IMR-90 (cell line): Measurements from ENCODE around the gene TRUB2. TPM values are rescaled to one million over a fixed set of nuclear protein-coding genes. Genes with fewer than 3 reads are reported as not detected.

Experiments used
- ATAC-seq: fragments of 200-7000 bp; cut with Tn5 transposase; 2 replicates; pipeline ENCODE4 v1.9.1; 2020; ENCODE audit warnings: low read depth, mild to moderate bottlenecking, moderate library complexity
- BruUV-seq: library from RNA; stranded (reverse); fragments of 400-500 nt; replicated peaks from 2 replicates; lab custom pipeline; 2021; lab: Mats Ljungman, UMichigan
- CTCF ChIA-PET: fragments of 300-600 bp; formaldehyde crosslinking; extraction: SDS; loops from one replicate; lab custom pipeline; 2021; ENCODE audit warnings: antibody characterized with exemption; lab: Yijun Ruan, JAX
- POLR2A ChIA-PET: fragments of 300-600 bp; sonication (Branson Sonifier 250); formaldehyde crosslinking; loops from one replicate; lab custom pipeline; 2022; ENCODE audit warnings: antibody characterized with exemption; ENCODE audit not compliant: unreplicated experiment; lab: Charles Lee
- DNase-seq: peaks from one replicate; pipeline ENCODE4 v3.0.0; 2013
- H2AFZ ChIP-seq: replicated peaks from 2 replicates; pipeline ENCODE3; 2013; ENCODE audit warnings: low read length, mild to moderate bottlenecking; ENCODE audit not compliant: poor library complexity
- H2AK5ac ChIP-seq: 2 replicates; pipeline ENCODE4 v1.6.1; 2013; ENCODE audit warnings: low read depth, low read length, inconsistent platforms
- H2AK9ac ChIP-seq: replicated peaks from 2 replicates; pipeline ENCODE3; 2013; ENCODE audit warnings: mild to moderate bottlenecking, low read depth, low read length, moderate library complexity; ENCODE audit not compliant: poor library complexity
- H2BK120ac ChIP-seq: 2 replicates; pipeline ENCODE4 v1.6.1; 2013; ENCODE audit warnings: low read depth, low read length, inconsistent platforms
- H2BK15ac ChIP-seq: 3 replicates; pipeline ENCODE4 v1.6.1; 2013; ENCODE audit warnings: low read depth, low read length, inconsistent platforms
- H2BK20ac ChIP-seq: 2 replicates; pipeline ENCODE4 v1.6.1; 2013; ENCODE audit warnings: low read depth, mild to moderate bottlenecking, inconsistent platforms, low read length, moderate library complexity
- H2BK5ac ChIP-seq: 2 replicates; pipeline ENCODE4 v1.6.1; 2013; ENCODE audit warnings: mild to moderate bottlenecking, low read depth, low read length, inconsistent platforms; ENCODE audit not compliant: poor library complexity, severe bottlenecking
- H3K14ac ChIP-seq: replicated peaks from 2 replicates; pipeline ENCODE4 v1.6.1; 2013; ENCODE audit warnings: low read depth, low read length, inconsistent platforms
- H3K18ac ChIP-seq: 2 replicates; pipeline ENCODE4 v1.6.1; 2013; ENCODE audit warnings: low read depth, low read length, control low read depth
- H3K23ac ChIP-seq: 2 replicates; pipeline ENCODE4 v1.6.1; 2013; ENCODE audit warnings: low read depth, low read length, inconsistent platforms
- H3K27ac ChIP-seq: 2 replicates; pipeline ENCODE4 v1.5.1; 2013; ENCODE audit warnings: mild to moderate bottlenecking, control low read depth, low read length; ENCODE audit not compliant: insufficient read depth
- H3K27me3 ChIP-seq: 2 replicates; pipeline ENCODE4 v1.6.1; 2013; ENCODE audit warnings: low read length; ENCODE audit not compliant: control insufficient read depth, insufficient read depth
- H3K36me3 ChIP-seq: 2 replicates; pipeline ENCODE4 v1.6.1; 2013; ENCODE audit warnings: low read length, mixed read lengths; ENCODE audit not compliant: control insufficient read depth, insufficient read depth
- H3K4ac ChIP-seq: 2 replicates; pipeline ENCODE4 v1.6.1; 2013; ENCODE audit warnings: low read depth, low read length, inconsistent platforms
- H3K4me1 ChIP-seq: 2 replicates; pipeline ENCODE4 v1.6.1; 2013; ENCODE audit warnings: low read length, mixed read lengths; ENCODE audit not compliant: control insufficient read depth, insufficient read depth
- H3K4me2 ChIP-seq: 2 replicates; pipeline ENCODE4 v1.6.1; 2013; ENCODE audit warnings: low read depth, mild to moderate bottlenecking, control low read depth, low read length, moderate library complexity
- H3K4me3 ChIP-seq: 2 replicates; pipeline ENCODE4 v1.5.1; 2013; ENCODE audit warnings: low read depth, mild to moderate bottlenecking, control low read depth, low read length, moderate library complexity; ENCODE audit not compliant: insufficient read depth
- H3K56ac ChIP-seq: 2 replicates; pipeline ENCODE4 v1.6.1; 2013; ENCODE audit warnings: low read length, inconsistent platforms; ENCODE audit not compliant: insufficient read depth; ENCODE audit errors: extremely low read depth
- H3K79me1 ChIP-seq, 2 experiments: 2 replicates each; pipeline ENCODE4 v1.6.1; 2013; ENCODE audit warnings: low read length in 2 of 2, inconsistent platforms in 1 of 2, low read depth in 1 of 2
- H3K9ac ChIP-seq: 2 replicates; pipeline ENCODE4 v1.6.1; 2013; ENCODE audit warnings: low read depth, low read length, control low read depth
- H3K9me1 ChIP-seq: 2 replicates; pipeline ENCODE4 v1.6.1; 2013; ENCODE audit warnings: low read length, inconsistent platforms; ENCODE audit not compliant: insufficient read depth
- H3K9me3 ChIP-seq: 2 replicates; pipeline ENCODE4 v1.6.1; 2013; ENCODE audit warnings: low read length; ENCODE audit not compliant: control insufficient read depth, insufficient read depth
- H4K20me1 ChIP-seq: 2 replicates; pipeline ENCODE4 v1.6.1; 2013; ENCODE audit warnings: low read length, inconsistent platforms; ENCODE audit not compliant: insufficient read depth
- H4K5ac ChIP-seq: 2 replicates; pipeline ENCODE4 v1.6.1; 2013; ENCODE audit warnings: mild to moderate bottlenecking, low read depth, low read length, control low read depth
- H4K8ac ChIP-seq, 2 experiments: 2 replicates each; pipeline ENCODE4 v1.6.1; 2013; ENCODE audit warnings: low read depth in 2 of 2, low read length in 2 of 2, control low read depth in 1 of 2, inconsistent platforms in 1 of 2
- H4K91ac ChIP-seq: 2 replicates; pipeline ENCODE4 v1.6.1; 2013; ENCODE audit warnings: low read depth, low read length, inconsistent platforms; ENCODE audit not compliant: insufficient read depth
- BHLHE40 ChIP-seq: fragments of 150-350 bp; IDR thresholded peaks from 2 replicates; pipeline ENCODE4 v1.6.1; 2016; ENCODE audit warnings: mild to moderate bottlenecking, low read depth, low read length
- CTCF ChIP-seq: conservative IDR thresholded peaks from 2 replicates; pipeline ENCODE4 v1.5.1; 2012; ENCODE audit warnings: mild to moderate bottlenecking, low read depth, low read length, improper control_type of control experiment
- FOS ChIP-seq: fragments of 150-350 bp; IDR thresholded peaks from 2 replicates; pipeline ENCODE4 v1.6.1; 2016; ENCODE audit warnings: low read depth, low read length
- MAFK ChIP-seq: IDR thresholded peaks from 2 replicates; pipeline ENCODE4 v1.6.1; 2012; ENCODE audit warnings: low read depth, low read length, improper control_type of control experiment
- MXI1 ChIP-seq: IDR thresholded peaks from 2 replicates; pipeline ENCODE4 v1.6.1; 2012; ENCODE audit warnings: low read depth, mild to moderate bottlenecking, low read length, moderate library complexity, borderline replicate concordance
- POLR2A ChIP-seq: IDR thresholded peaks from 2 replicates; pipeline ENCODE4 v1.6.1; 2012; ENCODE audit warnings: mild to moderate bottlenecking, low read depth, low read length
- RAD21 ChIP-seq: IDR thresholded peaks from 2 replicates; pipeline ENCODE4 v1.6.1; 2012; ENCODE audit warnings: low read length, improper control_type of control experiment
- RCOR1 ChIP-seq: IDR thresholded peaks from 2 replicates; pipeline ENCODE4 v1.6.1; 2012; ENCODE audit warnings: mild to moderate bottlenecking, low read length, improper control_type of control experiment; ENCODE audit not compliant: insufficient replicate concordance
- RFX5 ChIP-seq: IDR thresholded peaks from 2 replicates; pipeline ENCODE4 v1.8.0; 2012; ENCODE audit warnings: low read depth, mild to moderate bottlenecking, low read length, moderate library complexity
- WGBS, 2 experiments: methylation state at CpG; one replicate each; pipeline versions ENCODE4 v1.1.5 to v1.1.7; 2013; ENCODE audit warnings: missing lambda C conversion rate in 2 of 2; ENCODE audit not compliant: insufficient read length in 1 of 2; ENCODE audit errors: extremely low coverage in 2 of 2; 5-methylcytosine and 5-hydroxymethylcytosine counted together
- dilution Hi-C: fragments of 300-500 bp; cut with HindIII; formaldehyde crosslinking; loops from one replicate; pipeline ENCODE4 v1.14.3; 2018; ENCODE audit warnings: low sequenced_read_pairs; ENCODE audit not compliant: unreplicated experiment
- in situ Hi-C: fragments of 300-500 bp; cut with MboI; formaldehyde crosslinking; loops from 3 replicates; pipeline ENCODE4 v1.14.3; 2019; ENCODE audit warnings: low sequenced_read_pairs, inconsistent platforms, mixed read lengths
- intact Hi-C: fragments of 100-400 bp; cut with micrococcal nuclease; formaldehyde crosslinking; loops from 2 replicates; pipeline ENCODE4 v1.10.0; 2022
- polyA plus RNA-seq, 3 experiments: library from polyadenylated mRNA; depleted of rRNA; stranded (reverse); fragments of >200 nt; gene quantifications; 2 replicates each; pipeline ENCODE4 v1.2.3, GENCODE V29; 2012; ENCODE audit warnings: low replicate concordance in 1 of 3
- total RNA-seq: library from RNA; depleted of rRNA; stranded (reverse); fragments of >200 nt; gene quantifications from 2 replicates; pipeline ENCODE4 v1.2.3, GENCODE V29; 2012

Gene TRUB2
- total and polyA plus RNA-seq, 2 of the 4 experiments (the other 2 are of a cell fraction), result 18.0 to 21.3 TPM

- Histone ChIP-seq H2AK9ac (no peak overlapping the region), H3K4ac (no peak overlapping the region), H3K4me1 (peaks cover 5% of the 10 kb centered on the region), H3K27ac (no peak overlapping the region), H4K91ac (no peak overlapping the region), H3K36me3 (peaks cover 2% of the 10 kb centered on the region; the same call in 1 of the 2 replicates), H3K27me3 (no peaks in the 10 kb centered on the region), H4K8ac (no peak overlapping the region), H2BK15ac (no peak overlapping the region), H3K4me3 (no peak overlapping the region), H2AK5ac (no peak overlapping the region), H3K18ac (no peak overlapping the region), H4K5ac (no peak overlapping the region), H3K14ac (no peak overlapping the region), H2BK120ac (no peak overlapping the region), H3K9me3 (no peaks in the 10 kb centered on the region), H3K23ac (no peak overlapping the region), H3K56ac (no peak overlapping the region), H3K9me1 (peaks cover 8% of the 10 kb centered on the region; the same call in 1 of the 2 replicates), H2BK20ac (no peak overlapping the region), H2BK5ac (no peak overlapping the region), H3K4me2 (no peak overlapping the region), H4K20me1 (no peaks in the 10 kb centered on the region), H3K79me1 (peaks cover 0 to 5% of the 10 kb centered on the region in 2 experiments; a peak in 1 of 4 replicates), H3K9ac (no peak overlapping the region), H2AFZ (no peak overlapping the region)
- intact Hi-C loops, result no loop called here
- in situ Hi-C loops, result loop anchor here (10.0 kb wide), 1 partner anchor 256 kb away; the partner anchor contains the start of gene SPTAN1
- TF ChIP-seq MXI1 (no peak), RFX5 (no peak), BHLHE40 (no peak), FOS (no peak), CTCF (no peak), RAD21 (no peak), POLR2A (no peak), RCOR1 (no peak), MAFK (no peak)
- no peak for ATAC-seq
- dilution Hi-C loops, result no loop called here
- POLR2A ChIA-PET, result no interaction called here
- 78% methylated on average over 2 of the region's 20 CpGs; no CpG with 5 or more reads in 1 of the 2 experiments for WGBS, 2 experiments
- no TSS peak for BruUV-seq
- no peak for DNase-seq
- CTCF ChIA-PET, result interaction anchor here (0.7 kb wide), 1 partner anchor 26 kb away, joined by 4 read pairs; no protein-coding TSS in a partner anchor
Observed at GRCh38 chr9:128298535-128299482, 23.4 kb downstream of the TRUB2 start.
